SK-N-SH (cell line): Measurements from ENCODE around the gene ALOXE3. TPM values are rescaled to one million over a fixed set of nuclear protein-coding genes. Genes with fewer than 3 reads are reported as not detected.

Experiments used
- CTCF ChIA-PET: fragments of 300-600, 350-600 bp; formaldehyde crosslinking; extraction: SDS; loops from one replicate; lab custom pipeline; 2021; lab: Yijun Ruan, JAX
- POLR2A ChIA-PET: fragments of 350-600 bp; sonication (Branson Sonifier 250); formaldehyde crosslinking; extraction: SDS; loops from one replicate; lab custom pipeline; 2020; ENCODE audit warnings: antibody characterized with exemption, inconsistent platforms; lab: Yijun Ruan, JAX
- DNase-seq: peaks from one replicate; pipeline ENCODE4 v3.0.0; 2012
- H2AFZ ChIP-seq: fragments of 200-600 bp; sonication (generic); 2 replicates; pipeline ENCODE4 v1.8.1; 2016; ENCODE audit warnings: antibody characterized with exemption, mild to moderate bottlenecking, low read depth
- H3F3A ChIP-seq: fragments of 200-600 bp; sonication (generic); replicated peaks from 2 replicates; pipeline ENCODE3; 2016; ENCODE audit warnings: antibody characterized with exemption, mild to moderate bottlenecking; ENCODE audit not compliant: insufficient read depth
- H3K27ac ChIP-seq, 2 experiments: fragments of 200-500 bp in 1 of 2; fragments of 200-600 bp in 1 of 2; sonication (Bioruptor generic) in 1 of 2; sonication (generic), shearing (Covaris generic) in 1 of 2; 2 replicates each; pipeline versions ENCODE4 v1.5.1 to v1.6.1; 2014 to 2016; ENCODE audit warnings: low read depth in 2 of 2, inconsistent platforms in 1 of 2, low read length in 1 of 2, mild to moderate bottlenecking in 1 of 2, mixed read lengths in 1 of 2
- H3K27me3 ChIP-seq: fragments of 200-600 bp; sonication (generic), shearing (Covaris generic); 2 replicates; pipeline ENCODE4 v1.6.1; 2016; ENCODE audit warnings: mixed run types; ENCODE audit not compliant: insufficient read depth
- H3K36me3 ChIP-seq, 2 experiments: fragments of 200-500 bp in 1 of 2; fragments of 200-600 bp in 1 of 2; sonication (Bioruptor generic) in 1 of 2; sonication (generic) in 1 of 2; replicated peaks in 1 of 2; 2 replicates each; pipeline versions ENCODE3 to v1.5.1; 2014 to 2016; ENCODE audit warnings: low read length in 1 of 2, mild to moderate bottlenecking in 1 of 2; ENCODE audit not compliant: insufficient read depth in 2 of 2, control insufficient read depth in 1 of 2
- H3K4me1 ChIP-seq, 2 experiments: fragments of 200-500 bp in 1 of 2; fragments of 200-600 bp in 1 of 2; sonication (Bioruptor generic) in 1 of 2; sonication (generic), shearing (Covaris generic) in 1 of 2; 2 replicates each; pipeline versions ENCODE4 v1.5.1 to v1.6.1; 2014 to 2016; ENCODE audit warnings: low read depth in 1 of 2, low read length in 1 of 2, mixed run types in 1 of 2; ENCODE audit not compliant: insufficient read depth in 2 of 2, control insufficient read depth in 1 of 2
- H3K4me2 ChIP-seq: fragments of 200-600 bp; sonication (generic), shearing (Covaris generic); 2 replicates; pipeline ENCODE4 v1.6.1; 2017; ENCODE audit warnings: mixed run types
- H3K4me3 ChIP-seq, 2 experiments: fragments of 200-500 bp in 1 of 2; fragments of 200-600 bp in 1 of 2; sonication (Bioruptor generic) in 1 of 2; sonication (generic), shearing (Covaris generic) in 1 of 2; 2 replicates each; pipeline versions ENCODE4 v1.5.1 to v1.8.1; 2014 to 2016; ENCODE audit warnings: low read depth in 2 of 2, inconsistent platforms in 1 of 2, low read length in 1 of 2, mild to moderate bottlenecking in 1 of 2, mixed read lengths in 1 of 2, moderate library complexity in 1 of 2
- H3K79me2 ChIP-seq: fragments of 200-600 bp; sonication (generic); 2 replicates; pipeline ENCODE4 v1.8.1; 2017; ENCODE audit warnings: mild to moderate bottlenecking; ENCODE audit not compliant: insufficient read depth
- H3K9ac ChIP-seq: fragments of 200-600 bp; sonication (generic); 2 replicates; pipeline ENCODE4 v1.6.1; 2017; ENCODE audit warnings: mixed run types
- H3K9me2 ChIP-seq: fragments of 200-600 bp; sonication (generic); 2 replicates; pipeline ENCODE4 v1.6.1; 2017; ENCODE audit warnings: mixed run types
- H3K9me3 ChIP-seq: fragments of 200-600 bp; sonication (generic); 2 replicates; pipeline ENCODE4 v1.6.1; 2017; ENCODE audit warnings: mixed run types, mild to moderate bottlenecking, moderate library complexity
- H4K20me1 ChIP-seq: fragments of 200-600 bp; sonication (generic); 2 replicates; pipeline ENCODE4 v1.6.1; 2017; ENCODE audit warnings: mild to moderate bottlenecking, mixed run types; ENCODE audit not compliant: insufficient read depth
- CHD2 ChIP-seq: fragments of 150-350 bp; IDR thresholded peaks from 2 replicates; pipeline ENCODE4 v1.6.1; 2018; ENCODE audit warnings: low read length; ENCODE audit not compliant: partially characterized antibody
- CTCF ChIP-seq: fragments of 200-600 bp; sonication (generic); IDR thresholded peaks from 2 replicates; pipeline ENCODE4 v1.6.1; 2017; ENCODE audit warnings: antibody characterized with exemption, mild to moderate bottlenecking, moderate library complexity
- EP300 ChIP-seq, 2 experiments: IDR thresholded peaks; 2 replicates each; pipeline versions ENCODE4 v1.4.0 to v1.6.1; 2012; ENCODE audit warnings: borderline replicate concordance in 1 of 2, low read depth in 1 of 2, low read length in 1 of 2
- FOSL2 ChIP-seq: IDR thresholded peaks from 2 replicates; pipeline ENCODE4 v1.4.0; 2012; ENCODE audit warnings: low read depth, mild to moderate bottlenecking, moderate library complexity, borderline replicate concordance
- FOXJ3 ChIP-seq: sonication (generic); formaldehyde crosslinking; IDR thresholded peaks from 2 replicates; pipeline ENCODE4 v1.5.1; 2020; ENCODE audit warnings: mild to moderate bottlenecking, missing genetic modification reagents
- GABPA ChIP-seq: IDR thresholded peaks from 2 replicates; pipeline ENCODE4 v1.4.0; 2012; ENCODE audit warnings: low read depth, mild to moderate bottlenecking
- GATA2 ChIP-seq: sonication (generic); formaldehyde crosslinking; IDR thresholded peaks from 2 replicates; pipeline ENCODE4 v1.5.0; 2020; ENCODE audit warnings: mild to moderate bottlenecking, missing genetic modification reagents
- JUND ChIP-seq: IDR thresholded peaks from 2 replicates; pipeline ENCODE4 v1.4.0; 2012
- NFIC ChIP-seq: IDR thresholded peaks from 2 replicates; pipeline ENCODE4 v1.4.0; 2012; ENCODE audit warnings: borderline replicate concordance
- RAD21 ChIP-seq: IDR thresholded peaks from 2 replicates; pipeline ENCODE4 v1.6.1; 2012; ENCODE audit warnings: mild to moderate bottlenecking, low read length
- RCOR1 ChIP-seq: fragments of 150-350 bp; IDR thresholded peaks from 2 replicates; pipeline ENCODE4 v1.6.1; 2017; ENCODE audit warnings: antibody characterized with exemption, low read length
- REST ChIP-seq: IDR thresholded peaks from 2 replicates; pipeline ENCODE4 v1.6.1; 2012; ENCODE audit warnings: mild to moderate bottlenecking, low read depth, low read length, moderate library complexity
- SMC3 ChIP-seq: IDR thresholded peaks from 2 replicates; pipeline ENCODE4 v1.6.1; 2012; ENCODE audit warnings: low read depth, low read length, improper control_type of control experiment
- TAF1 ChIP-seq: IDR thresholded peaks from 2 replicates; pipeline ENCODE4 v1.6.1; 2012; ENCODE audit warnings: low read depth, mild to moderate bottlenecking, low read length, moderate library complexity, borderline replicate concordance
- TEAD4 ChIP-seq: IDR thresholded peaks from 2 replicates; pipeline ENCODE4 v1.4.0; 2012; ENCODE audit warnings: mild to moderate bottlenecking, borderline replicate concordance; ENCODE audit not compliant: insufficient read depth
- WGBS: methylation state at CpG from one replicate; pipeline ENCODE4 v1.1.6; 2017; ENCODE audit warnings: low lambda C conversion rate; 5-methylcytosine and 5-hydroxymethylcytosine counted together
- polyA plus RNA-seq, 3 experiments: library from polyadenylated mRNA; depleted of rRNA; stranded (reverse); fragments of >200 nt; gene quantifications; 2 replicates each; pipeline ENCODE4 v1.2.3, GENCODE V29; 2012

Gene ALOXE3
- polyA plus RNA-seq, 1 of the 3 experiments (the other 2 are of a cell fraction), result 0.46 TPM

GRCh38 chr17:8118769-8119580 is 661 bp upstream of the ALOXE3 start:
- Histone ChIP-seq H4K20me1 (peaks cover 15% of the 10 kb centered on the region), H3K4me1 (peaks cover 0 to 28% of the 10 kb centered on the region in 2 experiments; a peak in 2 of 4 replicates), H3K27me3 (peaks cover 23% of the 10 kb centered on the region; the same call in 1 of the 2 replicates), H3K9me2 (no peaks in the 10 kb centered on the region), H3K4me3 (peak overlapping the region; percentile 53 to 79), H3K79me2 (no peaks in the 10 kb centered on the region), H3K4me2 (peak overlapping the region; percentile 97), H3F3A (peaks cover 23% of the 10 kb centered on the region), H3K9ac (peak overlapping the region; percentile 52), H3K36me3 (no peaks in the 10 kb centered on the region), H3K9me3 (no peaks in the 10 kb centered on the region), H2AFZ (peak overlapping the region; percentile 77; the same call in 1 of the 2 replicates), H3K27ac (peak overlapping the region; percentile 62 to 63)
- WGBS, result 2% methylated on average over 29 of the region's 38 CpGs
- peak; percentile 94 for TF ChIP-seq CTCF
- TF ChIP-seq TAF1, result 0 out of 2 replicates have a peak, but pooled peaks have one; percentile 19
- 0 out of 2 replicates have a peak, but pooled peaks have one; percentile 3 for TF ChIP-seq JUND
- no peak for TF ChIP-seq RCOR1
- 0 out of 2 replicates have a peak, but pooled peaks have one; percentile 6 for TF ChIP-seq NFIC
- TF ChIP-seq RAD21, result peak; percentile 57
- TF ChIP-seq GATA2 (CRISPR knock-in tag), result 0 out of 2 replicates have a peak, but pooled peaks have one; percentile 15
- TF ChIP-seq EP300 (IDR thresholded peaks at IDR 0.05; ENCODE audit: borderline replicate concordance in 1 of 2, low read depth in 1 of 2, low read length in 1 of 2), result no peak; a peak in 1 of 4 replicates
- TF ChIP-seq REST, result peak; percentile 27; the same call in 1 of the 2 replicates
- TF ChIP-seq TEAD4, result peak; percentile 89
- TF ChIP-seq CHD2, result peak; percentile 15
- TF ChIP-seq FOXJ3 (CRISPR knock-in tag), result no peak
- TF ChIP-seq GABPA, result peak; percentile 29; the same call in 1 of the 2 replicates
- peak; percentile 67; the same call in 1 of the 2 replicates for TF ChIP-seq FOSL2
- TF ChIP-seq SMC3, result peak; percentile 44
- CTCF ChIA-PET, result interaction anchor here (0.7 to 15.2 kb wide), 38 partner anchors 9 to 185 kb away, joined by 3 to 298 read pairs (median 8); partner anchors contain the start of genes ALOX12B, PER1, SLC25A35 and VAMP2
- POLR2A ChIA-PET, result interaction anchor here (0.6 to 1.4 kb wide), 4 partner anchors 54 to 433 kb away, joined by 3 to 6 read pairs (median 4); no protein-coding TSS in a partner anchor
- peak; percentile 87 for DNase-seq
